OCI-LY7 (cell line): ENCODE measurements around the gene NLRP3. TPM values are rescaled to one million over a fixed set of nuclear protein-coding genes. Genes with fewer than 3 reads are reported as not detected.
"Not testable (repeated sequence)": the region's sequence is repeated elsewhere in the genome, so short reads cannot be mapped to it uniquely, and the experiment has no call there.

Source experiments
- BruUV-seq: library from RNA; stranded (reverse); fragments of 400-500 nt; replicated peaks from 2 replicates; lab custom pipeline; 2021; lab: Mats Ljungman, UMichigan
- CTCF ChIA-PET: fragments of 300-600 bp; sonication (Branson Sonifier 250); formaldehyde crosslinking; loops from one replicate; lab custom pipeline; 2022; ENCODE audit warnings: antibody characterized with exemption; ENCODE audit not compliant: unreplicated experiment; lab: Charles Lee
- POLR2A ChIA-PET: fragments of 300-600 bp; sonication (Branson Sonifier 250); formaldehyde crosslinking; loops from one replicate; lab custom pipeline; 2022; ENCODE audit warnings: antibody characterized with exemption; lab: Charles Lee
- DNase-seq: peaks from one replicate; pipeline ENCODE4 v3.0.0-alpha.2; 2015; ENCODE audit warnings: low spot score
- H2AFZ ChIP-seq: fragments of 200-600 bp; sonication (generic), shearing (Covaris generic); 2 replicates; pipeline ENCODE4 v1.6.1; 2014; ENCODE audit warnings: mild to moderate bottlenecking, antibody characterized with exemption, low read length, moderate library complexity
- H3K27ac ChIP-seq: fragments of 200-600 bp; sonication (generic); 2 replicates; pipeline ENCODE4 v1.5.1; 2014; ENCODE audit warnings: mixed run types, low read depth, mild to moderate bottlenecking, moderate library complexity, low read length, inconsistent platforms; ENCODE audit not compliant: poor library complexity, severe bottlenecking
- H3K36me3 ChIP-seq: fragments of 200-600 bp; sonication (generic); 2 replicates; pipeline ENCODE4 v1.6.1; 2014; ENCODE audit warnings: mild to moderate bottlenecking, antibody characterized with exemption, low read length, moderate library complexity, mixed read lengths; ENCODE audit not compliant: insufficient read depth
- H3K4me1 ChIP-seq: fragments of 200-600 bp; sonication (generic); 2 replicates; pipeline ENCODE4 v1.5.1; 2014; ENCODE audit warnings: mild to moderate bottlenecking, low read length; ENCODE audit not compliant: insufficient read depth, poor library complexity, severe bottlenecking
- H3K4me2 ChIP-seq: fragments of 200-600 bp; sonication (generic); 2 replicates; pipeline ENCODE4 v1.6.1; 2014; ENCODE audit warnings: mild to moderate bottlenecking, low read length
- H3K4me3 ChIP-seq: fragments of 200-600 bp; sonication (generic); 2 replicates; pipeline ENCODE4 v1.5.1; 2014; ENCODE audit warnings: mild to moderate bottlenecking, low read depth, low read length; ENCODE audit not compliant: poor library complexity, severe bottlenecking
- H3K79me2 ChIP-seq: fragments of 200-600 bp; sonication (generic); 2 replicates; pipeline ENCODE4 v1.6.1; 2016; ENCODE audit warnings: low read depth, mild to moderate bottlenecking, low read length, moderate library complexity, mixed read lengths; ENCODE audit not compliant: insufficient read depth
- H3K9me2 ChIP-seq: fragments of 200-600 bp; sonication (generic); 2 replicates; pipeline ENCODE4 v1.6.1; 2016; ENCODE audit warnings: mild to moderate bottlenecking, low read length, mixed read lengths; ENCODE audit not compliant: insufficient read depth
- H3K9me3 ChIP-seq: fragments of 200-600 bp; sonication (generic); 2 replicates; pipeline ENCODE4 v1.6.1; 2014; ENCODE audit warnings: mild to moderate bottlenecking, mixed run types, low read length, mixed read lengths
- H4K20me1 ChIP-seq: fragments of 200-600 bp; sonication (generic); 2 replicates; pipeline ENCODE4 v1.6.1; 2014; ENCODE audit warnings: mild to moderate bottlenecking, antibody characterized with exemption, low read length, moderate library complexity, mixed read lengths; ENCODE audit not compliant: insufficient read depth
- EZH2phosphoT487 ChIP-seq: fragments of 200-600 bp; sonication (generic); IDR thresholded peaks from 2 replicates; pipeline ENCODE4 v1.6.1; 2018; ENCODE audit warnings: low read depth, borderline replicate concordance, mild to moderate bottlenecking, mixed run types, antibody characterized with exemption, low read length, moderate library complexity, mixed read lengths
- intact Hi-C: fragments of 100-400 bp; cut with micrococcal nuclease; formaldehyde crosslinking; loops from one replicate; pipeline ENCODE4 v1.10.0; 2022; ENCODE audit not compliant: unreplicated experiment
- total RNA-seq, 2 experiments: library from RNA; depleted of rRNA in 1 of 2; stranded (reverse); fragments of >200 nt in 1 of 2; shearing (Covaris generic) in 1 of 2; gene quantifications; 2 replicates each; pipeline ENCODE4 v1.2.3, GENCODE V29; 2014 to 2022
- TF ChIP-seq, protein P1 (sequence below): fragments of 200-600 bp; sonication (generic); conservative IDR thresholded peaks from 2 replicates; pipeline ENCODE4 v1.5.1; 2014; ENCODE audit warnings: mild to moderate bottlenecking, antibody characterized with exemption, low read length, moderate library complexity, mixed read lengths

NLRP3 gene
- total RNA-seq, 2 experiments from 2014 or later: not detected

DNA sequence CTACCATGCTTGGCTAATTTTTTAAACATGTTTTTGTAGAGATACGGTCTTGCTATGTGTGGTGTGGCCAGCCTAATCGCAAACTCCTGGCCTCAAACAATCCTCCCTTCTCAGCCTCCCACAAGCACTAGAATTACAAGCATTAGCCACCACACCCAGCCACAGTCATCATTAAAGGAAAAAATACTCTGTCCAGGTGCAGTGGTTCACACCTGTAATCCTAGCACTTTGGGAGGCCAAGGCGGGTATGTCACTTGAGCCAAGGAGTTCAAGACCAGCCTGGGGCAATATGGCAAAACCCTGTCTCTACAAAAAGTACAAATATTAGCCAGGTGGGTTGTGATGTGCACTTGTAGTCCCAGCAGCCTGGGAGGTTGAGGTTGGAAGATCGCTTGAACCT lies 25.0 kb upstream of the NLRP3 start:
- intact Hi-C loops: loop anchor here (1.0 kb wide), 2 partner anchors 96 to 185 kb away; no protein-coding TSS in a partner anchor
- H3K36me3 ChIP-seq: no peaks in the 10 kb centered on the region
- no peaks in the 10 kb centered on the region for H3K9me2 ChIP-seq
- H3K4me2 ChIP-seq: no peak overlapping the region
- POLR2A ChIA-PET: no interaction called here
- peaks cover 12% of the 10 kb centered on the region for H3K4me1 ChIP-seq
- H3K79me2 ChIP-seq: no peaks in the 10 kb centered on the region
- H4K20me1 ChIP-seq: no peaks in the 10 kb centered on the region
- CTCF ChIA-PET: interaction anchor here (1.0 kb wide), 1 partner anchor 8 kb away, joined by 4 read pairs; no protein-coding TSS in a partner anchor
- DNase-seq: no peak
- no peak for TF ChIP-seq EZH2phosphoT487
- TF ChIP-seq, protein P1, sequence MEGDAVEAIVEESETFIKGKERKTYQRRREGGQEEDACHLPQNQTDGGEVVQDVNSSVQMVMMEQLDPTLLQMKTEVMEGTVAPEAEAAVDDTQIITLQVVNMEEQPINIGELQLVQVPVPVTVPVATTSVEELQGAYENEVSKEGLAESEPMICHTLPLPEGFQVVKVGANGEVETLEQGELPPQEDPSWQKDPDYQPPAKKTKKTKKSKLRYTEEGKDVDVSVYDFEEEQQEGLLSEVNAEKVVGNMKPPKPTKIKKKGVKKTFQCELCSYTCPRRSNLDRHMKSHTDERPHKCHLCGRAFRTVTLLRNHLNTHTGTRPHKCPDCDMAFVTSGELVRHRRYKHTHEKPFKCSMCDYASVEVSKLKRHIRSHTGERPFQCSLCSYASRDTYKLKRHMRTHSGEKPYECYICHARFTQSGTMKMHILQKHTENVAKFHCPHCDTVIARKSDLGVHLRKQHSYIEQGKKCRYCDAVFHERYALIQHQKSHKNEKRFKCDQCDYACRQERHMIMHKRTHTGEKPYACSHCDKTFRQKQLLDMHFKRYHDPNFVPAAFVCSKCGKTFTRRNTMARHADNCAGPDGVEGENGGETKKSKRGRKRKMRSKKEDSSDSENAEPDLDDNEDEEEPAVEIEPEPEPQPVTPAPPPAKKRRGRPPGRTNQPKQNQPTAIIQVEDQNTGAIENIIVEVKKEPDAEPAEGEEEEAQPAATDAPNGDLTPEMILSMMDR: no peak
- H3K4me3 ChIP-seq: no peak overlapping the region
- no peak overlapping the region for H3K27ac ChIP-seq
- no peak overlapping the region; the same call in 1 of the 2 replicates for H2AFZ ChIP-seq
- H3K9me3 ChIP-seq: no peaks in the 10 kb centered on the region
- no TSS peak for BruUV-seq

DNA sequence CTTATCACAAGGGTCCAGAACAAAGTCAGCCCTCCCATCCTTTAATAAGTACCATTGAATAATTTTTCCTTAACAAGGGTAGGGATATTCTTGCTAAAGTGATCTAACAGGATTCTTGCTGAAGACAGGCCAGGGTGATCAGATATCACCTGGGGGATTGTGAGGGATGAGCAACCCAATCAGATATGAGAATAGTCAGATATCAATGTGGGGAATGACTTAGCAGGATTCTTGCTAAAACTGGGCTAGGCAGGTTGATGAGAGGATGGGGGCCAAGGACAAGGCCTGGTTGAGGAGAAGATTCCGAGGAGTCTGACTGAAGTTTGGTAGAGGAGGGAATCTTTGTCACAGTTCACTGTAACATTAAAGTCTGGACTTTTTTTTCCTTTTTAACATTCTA lies 23.9 kb upstream of the NLRP3 start:
- ChIA-PET CTCF (no interaction called here), POLR2A (no interaction called here)
- intact Hi-C loops: no loop called here
- Histone ChIP-seq H3K4me2 (no peak overlapping the region), H2AFZ (no peak overlapping the region), H3K4me3 (no peak overlapping the region), H3K9me2 (no peaks in the 10 kb centered on the region), H4K20me1 (no peaks in the 10 kb centered on the region), H3K9me3 (no peaks in the 10 kb centered on the region), H3K27ac (no peak overlapping the region), H3K36me3 (no peaks in the 10 kb centered on the region), H3K4me1 (peaks cover 12% of the 10 kb centered on the region), H3K79me2 (no peaks in the 10 kb centered on the region)
- BruUV-seq: no TSS peak
- TF ChIP-seq, protein P1: no peak
- TF ChIP-seq EZH2phosphoT487: no peak
- DNase-seq: no peak

DNA sequence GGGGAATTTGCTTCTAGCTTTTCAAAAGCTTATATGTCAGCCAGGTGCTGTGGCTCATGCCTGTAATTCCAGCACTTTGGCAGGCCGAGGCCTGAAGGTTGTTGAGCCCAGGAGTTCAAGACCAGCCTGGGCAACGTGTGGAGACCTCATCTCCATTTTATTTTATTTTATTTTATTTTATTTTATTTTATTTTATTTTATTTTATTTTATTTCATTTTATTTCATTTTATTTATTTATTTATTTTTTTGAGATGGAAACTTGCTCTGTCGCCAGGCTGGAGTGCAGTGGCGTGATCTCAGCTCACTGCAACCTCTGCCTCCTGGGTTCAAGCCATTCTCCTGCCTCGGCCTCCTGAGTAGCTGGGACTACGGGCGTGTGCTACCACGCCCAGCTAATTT lies 20.9 kb upstream of the NLRP3 start:
- H3K79me2 ChIP-seq, BruUV-seq, H3K9me3 ChIP-seq, intact Hi-C loops, H4K20me1 ChIP-seq, CTCF ChIA-PET, H3K9me2 ChIP-seq, DNase-seq, H2AFZ ChIP-seq, POLR2A ChIA-PET, H3K4me1 ChIP-seq, H3K36me3 ChIP-seq, H3K4me3 ChIP-seq, H3K27ac ChIP-seq, H3K4me2 ChIP-seq: not testable (repeated sequence)
